MM.1S (cell line): ENCODE data around the gene F11R.

Source experiments
- CTCF ChIP-seq: fragments of 300-600 bp; sonication (generic); IDR thresholded peaks from 2 replicates; pipeline ENCODE4 v1.5.1; 2016; ENCODE audit warnings: antibody characterized with exemption, low read length, mixed read lengths
- EZH2 ChIP-seq: fragments of 300-600 bp; sonication (generic); optimal IDR thresholded peaks from 2 replicates; pipeline ENCODE3; 2017; ENCODE audit warnings: low read depth, mild to moderate bottlenecking, antibody characterized with exemption, low read length, mixed read lengths
- EZH2phosphoT487 ChIP-seq: fragments of 300-600 bp; sonication (generic); IDR thresholded peaks from 2 replicates; pipeline ENCODE4 v1.6.1; 2018; ENCODE audit warnings: antibody characterized with exemption, low read length

GRCh38 chr1:160961419-160961818 is 59.5 kb downstream of the F11R start:
- TF ChIP-seq CTCF (no peak), EZH2 (no peak), EZH2phosphoT487 (no peak)
